ENCODE data around the gene APBA1.

The APBA1 gene

GRCh38 chr9:69532396-69532795, 139.8 kb downstream of the APBA1 start:
- Histone ChIP-seq H3K9me3 (no peaks in the 10 kb centered on the region), H3K27ac (no peak overlapping the region), H3K4me1 (no peaks in the 10 kb centered on the region), H3K27me3 (no peaks in the 10 kb centered on the region), H3K4me3 (no peak overlapping the region), H3K36me3 (no peaks in the 10 kb centered on the region)
- no peak for DNase-seq
- intact Hi-C loops (cut with DNase I; ENCODE audit: low total_unique reads): no loop called here
- TF ChIP-seq CTCF (IDR thresholded peaks at IDR 0.05): no peak

- no peak for DNase-seq
- intact Hi-C loops (cut with DNase I; ENCODE audit: low total_unique reads): no loop called here
- peaks cover 0 to 5% (median 0%) of the 10 kb centered on the region in 3 donors for H3K9me3 ChIP-seq
Measured at GRCh38 chr9:69527454-69527853, 144.7 kb downstream of the APBA1 start.

GRCh38 chr9:69526699-69527098, 145.5 kb downstream of the APBA1 start:
- intact Hi-C loops (cut with DNase I; ENCODE audit: low total_unique reads): no loop called here

More at GRCh38 chr9:69527454-69527853, 144.7 kb downstream of the APBA1 start:
- H3K27ac ChIP-seq: no peak overlapping the region
- H3K4me1 ChIP-seq: no peaks in the 10 kb centered on the region
- no peak for TF ChIP-seq CTCF (IDR thresholded peaks at IDR 0.05)
- H3K36me3 ChIP-seq: no peaks in the 10 kb centered on the region
- no peaks in the 10 kb centered on the region for H3K27me3 ChIP-seq
- no peak overlapping the region for H3K4me3 ChIP-seq

GRCh38 chr9:69519470-69520240, 152.5 kb downstream of the APBA1 start:
- H3K9me3 ChIP-seq: no peaks in the 10 kb centered on the region
- no peaks in the 10 kb centered on the region for H3K4me1 ChIP-seq
- H3K27me3 ChIP-seq: no peaks in the 10 kb centered on the region
- TF ChIP-seq CTCF (IDR thresholded peaks at IDR 0.05): no peak
- DNase-seq: no peak
- peaks cover 0 to 15% (median 9%) of the 10 kb centered on the region in 3 donors for H3K36me3 ChIP-seq
- intact Hi-C loops (cut with DNase I; ENCODE audit: low total_unique reads): no loop called here
- no peak overlapping the region for H3K27ac ChIP-seq
- H3K4me3 ChIP-seq: no peak overlapping the region

More at GRCh38 chr9:69526699-69527098, 145.5 kb downstream of the APBA1 start:
- Histone ChIP-seq H3K36me3 (no peaks in the 10 kb centered on the region), H3K4me3 (no peak overlapping the region), H3K27me3 (no peaks in the 10 kb centered on the region), H3K9me3 (peaks cover 0 to 5% (median 0%) of the 10 kb centered on the region in 3 donors), H3K4me1 (no peaks in the 10 kb centered on the region), H3K27ac (no peak overlapping the region)
- no peak for DNase-seq
- no peak for TF ChIP-seq CTCF (IDR thresholded peaks at IDR 0.05)

GRCh38 chr9:69516353-69517322, 155.5 kb downstream of the APBA1 start:
- no peak overlapping the region for H3K27ac ChIP-seq
- TF ChIP-seq CTCF (IDR thresholded peaks at IDR 0.05): no peak
- intact Hi-C loops (cut with DNase I; ENCODE audit: low total_unique reads): no loop called here
- H3K9me3 ChIP-seq: no peaks in the 10 kb centered on the region
- no peaks in the 10 kb centered on the region for H3K27me3 ChIP-seq
- no peak for DNase-seq
- no peak overlapping the region for H3K4me3 ChIP-seq
- H3K36me3 ChIP-seq: peaks cover 0 to 15% (median 9%) of the 10 kb centered on the region in 3 donors
- no peaks in the 10 kb centered on the region for H3K4me1 ChIP-seq

All from tibial artery (tissue), 4 donors.